Measurements from ENCODE around the gene SRGAP2.
"Not testable (repeated sequence)": the region's sequence is repeated elsewhere in the genome, so short reads cannot be mapped to it uniquely, and the experiment has no call there.

The SRGAP2 gene

DNA sequence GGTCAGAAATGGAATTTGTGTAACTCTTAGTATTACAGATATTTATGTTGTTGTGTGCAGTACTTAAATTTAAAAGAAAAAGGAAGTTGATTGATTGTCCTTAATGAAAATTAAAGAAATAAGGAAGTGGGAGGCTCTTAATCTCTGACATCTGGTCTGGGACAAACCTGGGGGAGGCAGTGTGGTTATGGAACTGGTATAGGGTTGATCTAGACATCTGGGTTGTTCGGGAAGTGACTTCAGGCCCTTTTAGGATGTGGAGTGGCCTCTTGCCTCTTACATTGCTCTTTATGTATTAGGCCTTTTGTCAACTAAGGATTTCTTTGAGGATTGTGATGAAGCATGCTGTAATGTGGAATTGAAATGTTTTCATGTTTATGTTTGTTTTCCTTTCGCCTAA lies 15.4 kb downstream of the SRGAP2 start:
- not testable (repeated sequence) for H3K27ac ChIP-seq (ENCODE audit: low read depth, low read length); H3K9me3 ChIP-seq (ENCODE audit: insufficient read depth, low read length); H3K4me2 ChIP-seq (ENCODE audit: low read depth, low read length, poor library complexity, severe bottlenecking); H3K4me3 ChIP-seq (ENCODE audit: insufficient read depth, low read length, poor library complexity, severe bottlenecking); H3K79me2 ChIP-seq (ENCODE audit: insufficient read depth, low read length); H3K27me3 ChIP-seq (ENCODE audit: low read length); H4K20me1 ChIP-seq (ENCODE audit: low read depth, low read length); H3F3A ChIP-seq (ENCODE audit: insufficient read depth); H3K9me2 ChIP-seq (replicated peaks; ENCODE audit: insufficient read depth, low read length); H3K36me3 ChIP-seq (ENCODE audit: low read length); H3K9ac ChIP-seq (ENCODE audit: low read length); H2AFZ ChIP-seq (ENCODE audit: low read depth, low read length, severe bottlenecking)

DNA sequence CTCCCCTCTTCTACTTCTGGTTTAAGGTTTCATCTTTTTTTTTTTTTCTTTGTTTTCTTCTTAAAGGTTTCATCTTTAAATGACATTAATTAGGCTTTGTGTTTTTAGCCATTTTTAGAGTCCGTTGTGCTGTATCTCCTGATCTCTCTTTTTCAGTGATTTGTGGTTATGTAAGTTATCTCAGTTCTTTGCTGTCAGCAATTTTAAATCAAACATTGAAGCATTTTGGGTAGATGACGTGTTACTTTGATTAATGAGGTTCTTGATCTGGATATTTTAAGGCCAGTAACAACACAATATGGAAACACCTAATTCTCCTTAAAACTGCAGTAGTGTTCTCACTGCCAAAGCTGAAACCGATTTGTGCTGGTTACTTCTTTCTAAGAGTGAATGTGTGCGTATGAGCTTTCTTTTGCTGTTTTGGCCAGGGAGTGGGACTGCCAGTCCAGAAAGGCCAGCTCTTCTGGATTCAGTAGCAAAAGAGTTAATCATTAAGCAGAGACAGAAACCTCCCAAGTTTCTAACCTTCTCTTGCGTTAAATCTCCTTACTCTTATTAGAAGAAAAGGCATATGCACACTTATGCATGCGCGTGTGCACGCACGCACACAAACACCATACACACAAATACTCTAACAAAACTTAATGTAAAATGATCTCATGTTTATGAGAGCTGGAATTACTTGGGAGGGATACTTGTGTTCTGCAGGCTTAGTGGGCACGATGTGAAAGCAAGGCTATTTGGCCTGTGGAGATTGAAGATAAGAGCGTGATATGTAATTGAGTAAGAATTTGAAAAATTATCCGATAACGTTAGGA lies 16.4 kb downstream of the SRGAP2 start:
- H3K4me2 ChIP-seq (ENCODE audit: low read depth, low read length, poor library complexity, severe bottlenecking); H3K36me3 ChIP-seq (ENCODE audit: low read length); H3K4me3 ChIP-seq (ENCODE audit: insufficient read depth, low read length, poor library complexity, severe bottlenecking); H3K27ac ChIP-seq (ENCODE audit: low read depth, low read length); H2AFZ ChIP-seq (ENCODE audit: low read depth, low read length, severe bottlenecking); H3K27me3 ChIP-seq (ENCODE audit: low read length); H3K9me2 ChIP-seq (replicated peaks; ENCODE audit: insufficient read depth, low read length); H3K79me2 ChIP-seq (ENCODE audit: insufficient read depth, low read length); H3K9ac ChIP-seq (ENCODE audit: low read length); H3F3A ChIP-seq (ENCODE audit: insufficient read depth); H3K9me3 ChIP-seq (ENCODE audit: insufficient read depth, low read length); H4K20me1 ChIP-seq (ENCODE audit: low read depth, low read length): not testable (repeated sequence)

DNA sequence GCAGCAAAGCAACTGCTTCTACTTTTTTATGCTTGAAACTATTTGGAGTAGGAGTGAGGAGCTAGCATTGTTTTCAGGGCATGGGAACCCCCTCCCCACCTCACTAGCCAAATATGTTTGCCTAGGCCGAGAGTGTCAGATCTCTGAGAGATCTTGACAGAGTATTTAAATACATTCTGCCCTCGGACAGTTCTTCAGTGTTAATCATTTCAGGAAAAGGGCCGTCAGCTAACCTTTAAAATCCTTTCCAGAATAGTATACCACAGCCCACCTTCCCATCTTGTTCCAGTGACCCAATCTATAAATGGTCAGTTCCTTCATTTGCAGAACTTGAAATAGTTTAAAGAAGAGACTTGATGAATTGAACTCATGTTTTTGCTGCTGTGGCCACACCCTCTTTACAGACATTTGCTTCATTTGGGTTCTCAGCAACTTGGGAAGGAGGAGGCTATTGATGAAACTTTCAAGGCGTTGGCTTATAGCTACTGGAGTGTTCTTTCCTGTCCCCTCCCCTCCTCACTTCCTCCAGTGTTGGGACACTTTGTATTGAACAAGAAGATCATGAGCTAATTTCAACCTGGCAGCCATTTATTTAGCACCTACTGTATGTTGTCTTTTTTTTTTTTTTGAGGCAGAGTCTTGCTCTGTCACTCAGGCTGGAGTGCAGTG lies 17.1 kb downstream of the SRGAP2 start:
- not testable (repeated sequence) for H3K9me3 ChIP-seq (ENCODE audit: insufficient read depth, low read length); H3K79me2 ChIP-seq (ENCODE audit: insufficient read depth, low read length); H2AFZ ChIP-seq (ENCODE audit: low read depth, low read length, severe bottlenecking); H3K9ac ChIP-seq (ENCODE audit: low read length); H3K4me3 ChIP-seq (ENCODE audit: insufficient read depth, low read length, poor library complexity, severe bottlenecking); H3K36me3 ChIP-seq (ENCODE audit: low read length); H3F3A ChIP-seq (ENCODE audit: insufficient read depth); H4K20me1 ChIP-seq (ENCODE audit: low read depth, low read length); H3K4me2 ChIP-seq (ENCODE audit: low read depth, low read length, poor library complexity, severe bottlenecking); H3K27ac ChIP-seq (ENCODE audit: low read depth, low read length); H3K27me3 ChIP-seq (ENCODE audit: low read length); H3K9me2 ChIP-seq (replicated peaks; ENCODE audit: insufficient read depth, low read length)

DNA sequence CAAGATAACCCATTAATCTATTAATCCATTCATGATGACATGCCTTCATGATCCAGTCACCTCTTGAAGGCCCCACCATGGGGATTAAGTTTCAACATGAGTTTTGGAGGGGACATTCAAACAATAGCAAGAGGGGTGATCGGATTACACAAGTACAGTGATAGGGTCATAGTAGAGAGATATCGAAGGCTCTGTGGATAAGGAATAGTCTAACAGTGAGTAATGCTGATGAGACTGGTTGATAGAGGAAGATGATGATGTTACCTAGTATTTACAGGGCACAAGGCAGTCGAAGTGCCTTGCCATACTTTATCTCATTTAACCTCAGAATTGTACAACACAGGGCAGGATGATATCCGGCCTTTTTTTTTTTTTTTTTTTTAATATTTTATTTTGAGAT lies 18.2 kb downstream of the SRGAP2 start:
- H4K20me1 ChIP-seq (ENCODE audit: low read depth, low read length); H2AFZ ChIP-seq (ENCODE audit: low read depth, low read length, severe bottlenecking); H3K27ac ChIP-seq (ENCODE audit: low read depth, low read length); H3F3A ChIP-seq (ENCODE audit: insufficient read depth); H3K27me3 ChIP-seq (ENCODE audit: low read length); H3K9ac ChIP-seq (ENCODE audit: low read length); H3K4me3 ChIP-seq (ENCODE audit: insufficient read depth, low read length, poor library complexity, severe bottlenecking); H3K4me2 ChIP-seq (ENCODE audit: low read depth, low read length, poor library complexity, severe bottlenecking); H3K9me3 ChIP-seq (ENCODE audit: insufficient read depth, low read length); H3K9me2 ChIP-seq (replicated peaks; ENCODE audit: insufficient read depth, low read length); H3K36me3 ChIP-seq (ENCODE audit: low read length); H3K79me2 ChIP-seq (ENCODE audit: insufficient read depth, low read length): not testable (repeated sequence)

DNA sequence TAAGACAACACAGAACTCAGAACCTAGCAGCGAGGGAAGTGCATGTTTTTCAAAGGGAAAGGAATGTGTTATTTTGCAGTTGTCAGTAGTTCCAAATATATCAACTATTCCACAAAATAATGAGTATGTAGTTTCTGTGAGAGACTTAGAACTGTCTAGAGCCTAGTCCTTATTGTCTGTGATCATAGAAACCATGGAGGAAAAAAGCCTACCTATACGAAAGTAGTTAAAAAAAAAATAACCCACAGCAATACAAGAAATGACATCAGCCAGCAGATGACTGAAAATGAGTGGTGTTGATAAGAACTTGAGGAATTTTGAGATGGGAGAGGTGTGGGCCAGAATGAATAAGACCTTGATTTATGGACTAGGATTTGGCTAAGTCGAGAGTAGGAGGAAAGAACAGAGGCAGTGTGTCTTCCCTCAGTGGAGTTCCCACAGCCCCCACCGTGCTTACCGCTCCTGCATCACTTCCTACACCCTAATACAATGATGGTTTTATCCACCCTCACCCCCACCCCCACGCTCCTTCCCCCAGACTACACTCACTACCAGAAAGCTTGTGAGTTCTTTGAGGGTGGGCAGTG lies 20.9 kb downstream of the SRGAP2 start:
- not testable (repeated sequence) for H3K27ac ChIP-seq (ENCODE audit: low read depth, low read length); H3K9ac ChIP-seq (ENCODE audit: low read length); H3K9me2 ChIP-seq (replicated peaks; ENCODE audit: insufficient read depth, low read length); H3K36me3 ChIP-seq (ENCODE audit: low read length); H3K9me3 ChIP-seq (ENCODE audit: insufficient read depth, low read length); H3K79me2 ChIP-seq (ENCODE audit: insufficient read depth, low read length); H4K20me1 ChIP-seq (ENCODE audit: low read depth, low read length); H3K4me3 ChIP-seq (ENCODE audit: insufficient read depth, low read length, poor library complexity, severe bottlenecking); H3K27me3 ChIP-seq (ENCODE audit: low read length); H3K4me2 ChIP-seq (ENCODE audit: low read depth, low read length, poor library complexity, severe bottlenecking); H3F3A ChIP-seq (ENCODE audit: insufficient read depth); H2AFZ ChIP-seq (ENCODE audit: low read depth, low read length, severe bottlenecking)

DNA sequence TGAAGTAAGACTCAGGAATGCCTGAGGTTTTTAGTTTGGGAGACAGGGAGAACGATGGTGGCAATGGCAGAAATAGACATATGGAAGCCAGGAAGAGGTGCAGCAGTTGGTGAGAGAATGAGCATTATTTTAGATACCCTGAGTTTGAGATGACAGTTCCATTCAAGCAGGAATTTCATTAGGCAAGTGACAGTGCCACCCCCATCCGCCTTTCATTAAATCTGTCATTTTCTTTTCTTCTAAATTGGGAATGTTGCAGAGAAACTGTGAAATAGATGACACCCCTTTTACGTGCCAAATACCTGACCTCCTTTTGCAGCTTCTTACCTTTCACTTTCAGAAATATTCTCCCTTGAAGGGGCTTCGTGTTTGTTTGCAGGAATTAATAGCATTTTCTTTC lies 22.0 kb downstream of the SRGAP2 start:
- not testable (repeated sequence) for H3K27me3 ChIP-seq (ENCODE audit: low read length); H3K27ac ChIP-seq (ENCODE audit: low read depth, low read length); H2AFZ ChIP-seq (ENCODE audit: low read depth, low read length, severe bottlenecking); H3K36me3 ChIP-seq (ENCODE audit: low read length); H3K9ac ChIP-seq (ENCODE audit: low read length); H3K9me2 ChIP-seq (replicated peaks; ENCODE audit: insufficient read depth, low read length); H3K79me2 ChIP-seq (ENCODE audit: insufficient read depth, low read length); H4K20me1 ChIP-seq (ENCODE audit: low read depth, low read length); H3K4me2 ChIP-seq (ENCODE audit: low read depth, low read length, poor library complexity, severe bottlenecking); H3K9me3 ChIP-seq (ENCODE audit: insufficient read depth, low read length); H3F3A ChIP-seq (ENCODE audit: insufficient read depth); H3K4me3 ChIP-seq (ENCODE audit: insufficient read depth, low read length, poor library complexity, severe bottlenecking)

DNA sequence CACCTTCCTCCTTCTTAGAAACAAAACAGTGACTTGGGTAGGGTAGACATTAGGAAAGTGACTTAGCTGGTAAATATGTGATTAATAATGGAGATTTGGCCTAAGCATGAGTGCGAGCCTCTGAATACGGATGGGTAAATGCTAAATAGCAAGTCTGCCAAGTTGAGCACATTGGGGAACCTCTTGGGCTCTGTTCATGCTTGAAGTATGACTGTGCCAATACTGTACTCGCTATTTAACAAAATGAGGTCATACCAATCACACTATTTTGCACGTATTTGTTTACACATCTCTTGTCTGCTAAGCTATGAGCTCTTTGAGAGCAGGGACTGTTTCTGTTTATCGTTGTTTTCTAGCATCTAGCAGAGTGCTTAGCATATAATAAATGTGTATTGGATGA lies 23.5 kb downstream of the SRGAP2 start:
- H3K27me3 ChIP-seq (ENCODE audit: low read length); H3K79me2 ChIP-seq (ENCODE audit: insufficient read depth, low read length): not testable (repeated sequence)

GRCh38 chr1:206229286-206229685 lies 25.9 kb downstream of the SRGAP2 start:
- not testable (repeated sequence) for H3K27ac ChIP-seq (ENCODE audit: low read depth, low read length); H3K9me2 ChIP-seq (replicated peaks; ENCODE audit: insufficient read depth, low read length)

More for the DNA sequence above, 23.5 kb downstream of the SRGAP2 start:
- H3K36me3 ChIP-seq (ENCODE audit: low read length); H3K9me2 ChIP-seq (replicated peaks; ENCODE audit: insufficient read depth, low read length); H3K27ac ChIP-seq (ENCODE audit: low read depth, low read length); H3K4me2 ChIP-seq (ENCODE audit: low read depth, low read length, poor library complexity, severe bottlenecking); H2AFZ ChIP-seq (ENCODE audit: low read depth, low read length, severe bottlenecking); H3K9me3 ChIP-seq (ENCODE audit: insufficient read depth, low read length); H4K20me1 ChIP-seq (ENCODE audit: low read depth, low read length); H3K4me3 ChIP-seq (ENCODE audit: insufficient read depth, low read length, poor library complexity, severe bottlenecking); H3K9ac ChIP-seq (ENCODE audit: low read length); H3F3A ChIP-seq (ENCODE audit: insufficient read depth): not testable (repeated sequence)

More at GRCh38 chr1:206229286-206229685, 25.9 kb downstream of the SRGAP2 start:
- H3F3A ChIP-seq (ENCODE audit: insufficient read depth); H4K20me1 ChIP-seq (ENCODE audit: low read depth, low read length); H3K27me3 ChIP-seq (ENCODE audit: low read length); H3K4me2 ChIP-seq (ENCODE audit: low read depth, low read length, poor library complexity, severe bottlenecking); H3K4me3 ChIP-seq (ENCODE audit: insufficient read depth, low read length, poor library complexity, severe bottlenecking); H3K9me3 ChIP-seq (ENCODE audit: insufficient read depth, low read length); H3K36me3 ChIP-seq (ENCODE audit: low read length); H3K9ac ChIP-seq (ENCODE audit: low read length); H2AFZ ChIP-seq (ENCODE audit: low read depth, low read length, severe bottlenecking); H3K79me2 ChIP-seq (ENCODE audit: insufficient read depth, low read length): not testable (repeated sequence)

Data from SU-DHL-6 (cell line).